Stimulated activated CD4-positive, alpha-beta T cell treated with anti-CD3 and anti-CD28 coated beads, Interleukin-12 subunit alpha, Interleukin-12 subunit beta, amount 100 ng/mL, for 4 hours (primary cell): ENCODE measurements around the gene CCDC188.

ENCODE experiments used
- DNase-seq: peaks from one replicate; pipeline ENCODE4 v3.0.0-alpha.2; 2020

Gene CCDC188

DNA sequence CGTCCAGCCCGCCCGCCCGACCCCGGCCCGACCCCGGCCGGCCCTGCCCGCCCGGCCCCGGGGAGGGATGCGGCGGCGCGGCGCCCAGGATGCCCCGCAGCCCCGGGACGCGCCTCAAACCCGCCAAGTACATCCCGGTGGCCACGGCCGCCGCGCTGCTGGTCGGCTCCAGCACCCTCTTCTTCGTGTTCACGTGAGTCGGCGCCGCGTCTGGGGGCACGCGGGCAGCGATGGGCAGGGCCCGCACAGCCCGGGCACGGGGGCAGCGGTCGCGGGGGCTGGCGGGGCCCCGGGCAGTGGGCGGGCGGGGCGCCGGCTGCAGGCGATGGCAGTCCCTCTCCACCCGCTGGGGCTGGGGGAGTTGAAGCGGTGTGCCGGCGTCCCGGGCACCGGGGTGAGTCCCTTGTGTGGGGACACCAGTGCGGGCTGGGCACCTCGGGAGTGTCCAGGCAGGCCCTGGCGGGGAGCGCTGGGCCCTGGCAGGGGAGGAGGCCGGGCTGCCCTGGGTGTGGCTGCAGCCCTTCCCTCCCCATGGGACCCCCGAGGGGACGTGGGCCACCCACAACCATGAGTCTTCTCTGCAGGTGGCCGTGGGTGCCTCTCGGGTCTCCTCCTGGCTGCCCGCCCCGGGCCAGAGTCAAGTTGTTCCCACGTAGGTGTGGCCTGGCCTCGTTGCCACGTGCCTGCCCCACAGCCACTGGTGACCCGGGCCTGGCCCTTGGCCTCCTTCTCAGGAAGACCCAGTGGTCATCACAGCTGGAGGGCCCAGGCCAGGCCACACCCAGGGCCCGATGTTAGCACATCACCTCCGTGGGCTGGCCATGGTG is 18.8 kb downstream of the CCDC188 start:
- DNase-seq: no peak

- DNase-seq: peak; percentile 66
Measured at GRCh38 chr22:20131597-20131858, 19.3 kb downstream of the CCDC188 start, which contains the start of gene ZDHHC8. Gene ZDHHC8, plus strand, starts transcription at chr22:20131804. Its CDS starts 144 bp downstream, at chr22:20131948.

DNA sequence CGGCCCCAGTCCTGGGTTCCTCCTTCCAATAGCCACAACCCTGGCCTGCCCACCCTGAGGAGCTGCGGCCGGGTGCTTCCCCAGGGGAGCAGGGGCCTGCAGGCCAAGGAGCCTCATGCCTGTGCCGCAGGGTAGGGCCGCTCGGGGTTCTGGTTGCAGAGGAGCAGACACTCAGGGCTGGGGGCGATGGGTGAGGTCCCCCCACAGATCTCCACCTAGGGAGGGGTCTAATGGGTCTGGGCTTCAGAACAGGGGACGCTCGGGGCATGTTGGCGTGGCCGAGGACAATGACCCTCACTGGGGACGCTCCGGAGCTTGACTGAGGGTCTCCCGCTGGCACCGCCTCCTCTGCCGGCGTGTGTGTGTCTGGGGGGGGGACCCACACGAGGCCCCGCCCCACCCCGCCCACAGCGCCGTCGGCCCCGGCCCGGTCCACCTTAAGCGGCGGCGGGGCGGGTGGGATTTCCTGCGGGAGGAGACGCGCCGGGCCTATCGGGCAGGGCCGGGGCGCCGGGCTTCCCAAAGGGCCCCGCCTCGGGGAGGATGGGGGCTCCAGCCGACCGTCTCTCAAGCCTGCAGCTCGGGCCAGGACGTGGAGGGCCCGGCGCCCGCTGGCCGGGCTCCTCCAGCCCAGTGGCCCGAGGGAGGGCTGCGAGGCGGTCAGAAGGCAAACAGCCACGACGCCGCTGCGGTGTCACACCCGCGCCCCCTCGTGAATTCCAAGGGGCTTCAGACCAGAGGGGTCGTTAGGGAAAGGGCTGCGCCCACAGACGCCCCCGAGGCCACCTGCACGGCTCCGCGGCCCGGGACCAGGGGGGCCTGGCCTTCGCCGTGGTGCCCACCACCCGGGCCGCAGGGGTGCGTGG is 19.9 kb downstream of the CCDC188 start:
- DNase-seq: peak; percentile 85

- no peak for DNase-seq
Measured at GRCh38 chr22:20130319-20130718, 20.5 kb downstream of the CCDC188 start.

- DNase-seq: no peak
Measured at GRCh38 chr22:20129747-20130014, 21.2 kb downstream of the CCDC188 start.

DNA sequence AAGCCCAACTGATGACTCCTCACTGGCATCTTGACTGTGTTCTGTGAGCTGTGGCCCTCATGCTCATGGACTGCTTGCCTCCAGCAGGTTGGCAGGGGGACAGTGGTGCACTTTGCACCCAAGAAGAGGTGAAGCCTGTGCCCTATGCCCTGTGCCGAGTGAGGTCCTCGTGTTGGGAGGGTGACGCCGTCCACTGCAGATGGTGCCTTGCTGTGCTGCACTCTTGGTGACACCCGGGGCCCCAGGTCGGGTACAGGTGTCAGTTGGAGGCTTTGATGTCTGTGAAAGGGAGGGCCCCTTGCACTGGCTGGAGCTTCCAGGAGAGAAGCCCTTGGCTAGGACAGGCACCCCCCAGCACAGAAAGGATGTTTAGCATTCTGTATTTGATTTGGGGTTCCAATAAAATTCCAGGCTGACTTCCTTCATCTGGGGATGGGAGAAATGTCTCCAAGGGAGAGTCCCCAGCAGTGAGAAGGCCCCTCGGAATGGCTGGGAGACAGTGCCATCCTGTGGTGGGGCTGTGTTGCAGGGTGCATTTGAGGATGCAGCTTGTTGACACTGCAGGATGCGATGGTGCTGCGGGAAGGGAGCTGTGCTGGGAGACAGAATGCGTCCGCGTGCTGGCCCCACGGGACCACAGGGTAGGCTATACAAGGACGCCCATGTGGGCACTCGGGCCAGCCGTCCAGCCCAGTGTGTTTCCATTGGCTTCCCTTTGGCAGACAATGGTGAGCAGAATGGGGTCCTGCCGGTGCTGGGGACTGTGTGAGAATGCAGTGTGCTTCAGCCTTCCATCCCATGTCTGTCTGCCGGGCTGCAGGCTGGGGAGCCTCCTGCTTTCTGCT is 21.7 kb downstream of the CCDC188 start:
- DNase-seq: peak; percentile 43

DNA sequence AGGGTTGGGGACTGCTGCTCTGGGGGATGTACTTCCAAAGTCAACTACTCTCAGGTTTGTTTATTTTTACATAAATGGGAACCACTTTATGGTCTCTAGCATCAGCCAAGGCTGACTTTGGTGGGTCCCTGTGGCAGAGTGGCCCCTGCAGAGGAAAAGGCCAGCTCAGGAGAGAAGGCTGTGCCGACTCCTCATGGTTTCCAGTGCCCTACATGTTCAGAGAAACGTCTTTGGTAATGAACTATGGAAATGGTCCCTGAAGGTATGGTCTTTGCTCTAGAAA is 22.3 kb downstream of the CCDC188 start:
- DNase-seq: no peak

GRCh38 chr22:20127869-20128618 is 22.8 kb downstream of the CCDC188 start:
- no peak for DNase-seq

- DNase-seq: no peak
Measured at GRCh38 chr22:20127318-20127868, 23.5 kb downstream of the CCDC188 start.

DNA sequence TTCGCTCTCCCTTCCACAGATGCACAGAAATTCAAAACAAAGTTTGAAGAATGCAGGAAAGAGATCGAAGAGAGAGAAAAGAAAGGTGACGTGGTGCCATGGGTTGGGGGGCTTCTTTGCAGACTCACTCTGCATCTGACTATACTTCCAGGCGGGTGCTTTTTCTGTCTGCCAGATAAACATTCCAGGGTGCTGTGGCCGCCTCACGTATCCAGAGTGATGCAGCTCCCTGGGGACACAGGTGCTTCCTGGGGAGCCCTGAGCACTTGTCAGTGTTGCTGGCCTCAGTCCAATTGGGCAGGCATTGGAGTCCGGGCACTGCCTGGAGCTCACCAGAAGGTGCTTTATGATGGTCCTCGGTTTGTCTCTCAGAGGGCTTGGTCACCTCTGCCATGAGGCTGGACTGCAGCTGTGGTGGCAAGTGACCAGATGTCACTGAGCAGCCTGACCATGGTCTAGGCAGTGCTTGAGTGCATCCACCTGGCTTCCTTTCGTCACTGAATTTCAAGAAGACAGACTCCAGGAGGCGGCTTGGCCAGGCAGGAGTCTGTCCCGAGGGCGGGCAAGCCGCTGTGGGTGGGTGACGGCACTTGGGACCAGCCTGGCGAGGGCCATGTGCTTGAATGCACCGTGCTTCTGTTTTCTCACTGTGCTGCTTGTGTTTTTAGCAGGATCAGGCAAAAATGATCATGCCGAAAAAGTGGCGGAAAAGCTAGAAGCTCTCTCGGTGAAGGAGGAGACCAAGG is 24.4 kb downstream of the CCDC188 start:
- DNase-seq: no peak

DNA sequence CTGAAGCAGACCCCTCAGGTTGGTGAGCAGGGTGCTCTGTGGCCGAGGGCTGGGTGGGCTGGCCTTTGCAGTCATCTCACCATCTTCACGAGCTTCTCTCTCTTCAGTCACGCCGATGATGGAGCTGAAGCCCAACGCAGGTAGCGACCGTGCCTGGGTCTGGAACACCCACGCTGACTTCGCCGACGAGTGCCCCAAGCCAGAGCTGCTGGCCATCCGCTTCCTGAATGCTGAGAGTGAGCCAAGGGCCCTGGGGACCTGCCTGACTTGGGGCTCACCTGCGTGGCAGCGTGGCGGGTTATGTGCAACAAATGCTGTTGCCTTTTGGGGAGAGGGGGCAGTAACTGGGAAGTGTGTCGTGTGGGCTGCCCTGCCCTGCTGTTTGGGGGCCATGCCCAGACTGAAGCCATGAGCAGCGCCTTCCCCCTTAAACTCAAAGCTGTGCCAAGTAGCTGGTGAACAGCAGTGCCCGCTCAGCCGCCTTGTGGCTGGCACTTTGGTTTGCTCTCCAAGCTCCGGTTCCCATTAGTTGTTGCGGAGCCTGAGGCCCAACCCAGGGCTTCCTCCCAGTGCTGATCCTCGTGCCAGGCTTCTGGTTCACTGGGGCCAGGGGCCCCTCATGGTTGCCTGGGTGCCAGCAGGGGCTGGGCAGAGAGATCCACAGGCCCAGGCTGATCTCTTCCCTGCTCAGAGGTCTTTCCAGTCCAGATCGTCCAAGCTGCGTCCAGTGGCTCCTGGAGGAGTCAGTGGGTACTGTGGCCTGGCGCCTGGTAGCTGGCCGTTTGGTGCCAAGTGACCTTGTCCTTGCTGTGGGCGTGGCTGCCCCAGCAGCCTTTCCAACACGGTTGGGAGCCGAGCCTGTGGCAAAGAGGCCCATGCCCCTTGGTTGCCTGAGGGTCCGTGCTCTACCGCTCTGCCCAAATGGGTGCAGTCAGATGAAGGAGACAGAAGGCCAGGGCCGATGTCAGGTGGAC is 25.4 kb downstream of the CCDC188 start:
- DNase-seq: no peak

GRCh38 chr22:20124083-20124787 is 26.6 kb downstream of the CCDC188 start:
- no peak for DNase-seq

- DNase-seq: no peak
Measured at GRCh38 chr22:20123366-20124082, 27.3 kb downstream of the CCDC188 start.

GRCh38 chr22:20121856-20122415 is 28.9 kb downstream of the CCDC188 start:
- no peak for DNase-seq

DNA sequence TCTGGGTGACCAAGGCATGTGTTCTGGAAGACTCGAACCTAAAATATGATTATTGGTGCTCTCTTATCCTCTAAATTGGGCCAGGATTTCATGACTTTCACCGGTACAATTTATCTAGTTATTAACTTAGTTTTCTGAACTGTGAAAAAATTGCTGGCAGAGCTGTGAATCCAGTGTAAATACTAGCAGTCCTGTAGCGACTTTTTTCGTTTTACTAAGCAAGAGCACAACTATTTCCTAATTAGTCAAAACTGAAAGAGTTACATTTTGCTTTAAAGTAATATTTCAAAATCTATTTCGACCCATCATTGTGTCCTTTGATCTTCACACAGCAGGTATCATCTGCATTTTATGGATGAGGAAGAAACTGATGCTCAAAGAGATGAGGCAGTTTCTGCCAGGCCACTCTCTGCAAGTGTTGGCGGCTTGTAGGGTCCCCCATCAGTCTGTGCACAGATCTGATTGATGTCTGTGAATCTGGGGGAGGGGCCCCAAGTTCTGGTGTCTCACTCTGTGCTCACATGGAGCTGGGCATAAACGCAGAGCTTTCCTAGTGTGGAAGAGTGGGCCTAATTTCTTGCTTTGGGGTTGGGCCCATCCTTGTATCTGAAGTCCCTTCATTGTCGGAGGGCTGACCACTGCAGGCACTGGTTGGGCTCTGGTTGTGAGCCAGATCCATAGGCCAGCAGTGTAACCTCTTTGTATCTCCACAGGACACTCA is 32.4 kb downstream of the CCDC188 start:
- DNase-seq: no peak

GRCh38 chr22:20117633-20118299 is 33.1 kb downstream of the CCDC188 start:
- DNase-seq: peak; percentile 77

- DNase-seq: peak; percentile 96
Measured at GRCh38 chr22:20116951-20117632, 33.8 kb downstream of the CCDC188 start, which contains the start of gene TRMT2A. Gene TRMT2A, minus strand, starts transcription at chr22:20117226. Its CDS starts 320 bp downstream, at chr22:20116906.
